OCI-LY7 (cell line): Measurements from ENCODE around the gene BBLN.

Source experiments
- EZH2phosphoT487 ChIP-seq: fragments of 200-600 bp; sonication (generic); IDR thresholded peaks from 2 replicates; pipeline ENCODE4 v1.6.1; 2018; ENCODE audit warnings: low read depth, borderline replicate concordance, mild to moderate bottlenecking, mixed run types, antibody characterized with exemption, low read length, moderate library complexity, mixed read lengths
- TF ChIP-seq, protein P1 (sequence below): fragments of 200-600 bp; sonication (generic); conservative IDR thresholded peaks from 2 replicates; pipeline ENCODE4 v1.5.1; 2014; ENCODE audit warnings: mild to moderate bottlenecking, antibody characterized with exemption, low read length, moderate library complexity, mixed read lengths

DNA sequence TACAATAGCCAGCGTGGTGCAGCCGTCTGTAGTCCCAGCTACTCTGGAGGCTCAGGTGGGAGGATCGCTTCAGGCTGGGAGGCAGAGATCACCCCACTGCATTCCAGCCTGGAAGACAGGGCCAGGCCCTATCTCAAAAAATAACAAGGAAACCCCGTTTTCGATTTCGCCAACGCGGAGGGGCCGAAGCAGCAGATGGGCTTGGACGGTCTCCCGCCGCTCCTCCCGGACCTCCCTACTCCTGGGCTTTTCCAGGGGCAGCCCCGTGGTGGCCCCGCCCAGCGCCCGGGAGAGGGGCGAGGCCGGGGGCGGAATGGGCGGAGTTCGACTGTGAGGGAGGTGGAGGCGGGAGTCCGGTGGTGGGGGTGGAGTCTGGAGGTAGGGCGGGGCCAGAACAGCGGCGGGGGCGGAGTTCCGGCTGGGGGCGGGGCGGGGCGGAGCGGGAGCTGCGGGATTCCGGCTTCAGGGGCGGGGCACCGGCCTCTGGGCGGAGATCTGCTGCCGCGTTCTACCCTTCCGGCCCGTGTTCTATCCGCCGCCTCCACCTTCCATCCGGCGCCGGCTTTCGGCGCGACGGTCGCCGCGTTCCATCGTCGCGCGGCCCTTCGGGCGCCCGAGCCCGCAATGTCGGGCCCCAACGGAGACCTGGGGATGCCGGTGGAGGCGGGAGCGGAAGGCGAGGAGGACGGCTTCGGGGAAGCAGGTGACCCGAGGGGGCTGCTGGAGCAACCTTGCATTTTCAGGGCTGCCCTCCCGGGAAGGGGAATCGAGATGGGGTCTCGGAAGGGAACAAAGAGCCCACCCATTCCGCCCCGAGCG, at the start of gene BBLN:
- TF ChIP-seq, protein P1, sequence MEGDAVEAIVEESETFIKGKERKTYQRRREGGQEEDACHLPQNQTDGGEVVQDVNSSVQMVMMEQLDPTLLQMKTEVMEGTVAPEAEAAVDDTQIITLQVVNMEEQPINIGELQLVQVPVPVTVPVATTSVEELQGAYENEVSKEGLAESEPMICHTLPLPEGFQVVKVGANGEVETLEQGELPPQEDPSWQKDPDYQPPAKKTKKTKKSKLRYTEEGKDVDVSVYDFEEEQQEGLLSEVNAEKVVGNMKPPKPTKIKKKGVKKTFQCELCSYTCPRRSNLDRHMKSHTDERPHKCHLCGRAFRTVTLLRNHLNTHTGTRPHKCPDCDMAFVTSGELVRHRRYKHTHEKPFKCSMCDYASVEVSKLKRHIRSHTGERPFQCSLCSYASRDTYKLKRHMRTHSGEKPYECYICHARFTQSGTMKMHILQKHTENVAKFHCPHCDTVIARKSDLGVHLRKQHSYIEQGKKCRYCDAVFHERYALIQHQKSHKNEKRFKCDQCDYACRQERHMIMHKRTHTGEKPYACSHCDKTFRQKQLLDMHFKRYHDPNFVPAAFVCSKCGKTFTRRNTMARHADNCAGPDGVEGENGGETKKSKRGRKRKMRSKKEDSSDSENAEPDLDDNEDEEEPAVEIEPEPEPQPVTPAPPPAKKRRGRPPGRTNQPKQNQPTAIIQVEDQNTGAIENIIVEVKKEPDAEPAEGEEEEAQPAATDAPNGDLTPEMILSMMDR: no peak
- no peak for TF ChIP-seq EZH2phosphoT487
